Sigmoid colon (tissue), 3 donors: ENCODE data around the gene C2orf81.

Experiments used
- POLR2A ChIP-seq, 2 donors: fragments of 450-650 bp; IDR thresholded peaks; one replicate each; pipeline ENCODE4 v1.6.1; 2016; ENCODE audit warnings: antibody characterized with exemption in 2 of 2, mild to moderate bottlenecking in 2 of 2, moderate library complexity in 2 of 2
- TF ChIP-seq, protein P1 (sequence below), 4 experiments: fragments of 450-650 bp in 3 of 4; fragments of 200-600 bp in 1 of 4; IDR thresholded peaks; one replicate each; pipeline ENCODE4 v1.5.1; 2016 to 2019; ENCODE audit warnings: antibody characterized with exemption in 4 of 4, mild to moderate bottlenecking in 3 of 4, moderate library complexity in 2 of 4

DNA sequence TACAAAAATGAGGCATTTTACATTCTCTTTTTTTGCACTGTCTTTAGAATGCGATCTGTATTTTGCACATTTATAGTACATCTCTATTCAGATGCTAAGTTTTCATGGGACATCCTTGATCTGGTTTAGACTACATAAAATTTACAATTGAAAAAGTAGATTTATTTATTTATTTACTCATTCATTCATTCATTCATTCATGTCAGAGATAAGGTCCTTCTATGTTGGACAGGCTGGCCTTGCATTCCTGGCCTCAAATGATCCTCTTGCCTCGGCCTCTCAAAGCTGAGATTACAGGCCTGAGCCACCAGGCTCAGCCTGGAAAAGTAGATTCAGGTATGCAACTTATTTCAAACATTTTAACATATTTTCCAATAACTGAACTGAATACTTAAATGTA lies 25.3 kb downstream of the C2orf81 start:
- TF ChIP-seq, protein P1, sequence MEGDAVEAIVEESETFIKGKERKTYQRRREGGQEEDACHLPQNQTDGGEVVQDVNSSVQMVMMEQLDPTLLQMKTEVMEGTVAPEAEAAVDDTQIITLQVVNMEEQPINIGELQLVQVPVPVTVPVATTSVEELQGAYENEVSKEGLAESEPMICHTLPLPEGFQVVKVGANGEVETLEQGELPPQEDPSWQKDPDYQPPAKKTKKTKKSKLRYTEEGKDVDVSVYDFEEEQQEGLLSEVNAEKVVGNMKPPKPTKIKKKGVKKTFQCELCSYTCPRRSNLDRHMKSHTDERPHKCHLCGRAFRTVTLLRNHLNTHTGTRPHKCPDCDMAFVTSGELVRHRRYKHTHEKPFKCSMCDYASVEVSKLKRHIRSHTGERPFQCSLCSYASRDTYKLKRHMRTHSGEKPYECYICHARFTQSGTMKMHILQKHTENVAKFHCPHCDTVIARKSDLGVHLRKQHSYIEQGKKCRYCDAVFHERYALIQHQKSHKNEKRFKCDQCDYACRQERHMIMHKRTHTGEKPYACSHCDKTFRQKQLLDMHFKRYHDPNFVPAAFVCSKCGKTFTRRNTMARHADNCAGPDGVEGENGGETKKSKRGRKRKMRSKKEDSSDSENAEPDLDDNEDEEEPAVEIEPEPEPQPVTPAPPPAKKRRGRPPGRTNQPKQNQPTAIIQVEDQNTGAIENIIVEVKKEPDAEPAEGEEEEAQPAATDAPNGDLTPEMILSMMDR (IDR thresholded peaks at IDR 0.05), result no peak
- no peak for TF ChIP-seq POLR2A (IDR thresholded peaks at IDR 0.05)
